Measurements from ENCODE around the gene RANBP1.

The RANBP1 gene

GRCh38 chr22:20109411-20110358 is 6.2 kb upstream of the RANBP1 start:
- Histone ChIP-seq H3K27ac (ENCODE audit: low read depth, low read length, severe bottlenecking) (no peak overlapping the region), H3K9me3 (ENCODE audit: control insufficient read depth, low read length) (no peaks in the 10 kb centered on the region), H3K4me3 (ENCODE audit: extremely low read depth, insufficient read depth, low read length, poor library complexity, severe bottlenecking) (no peak overlapping the region), H3K36me3 (ENCODE audit: control insufficient read depth, insufficient read depth, low read length) (peaks cover 92% of the 10 kb centered on the region), H3K4me1 (ENCODE audit: control insufficient read depth, insufficient read depth, low read length, poor library complexity, severe bottlenecking) (no peaks in the 10 kb centered on the region)
- WGBS, 2 experiments (ENCODE audit: insufficient coverage in 2 of 2) = 95 to 97% methylated on average over 21 to 23 of the region's 23 CpGs

- Histone ChIP-seq H3K9me3 (ENCODE audit: control insufficient read depth, low read length) (no peaks in the 10 kb centered on the region), H3K27ac (ENCODE audit: low read depth, low read length, severe bottlenecking) (peak overlapping the region; percentile 10), H3K36me3 (ENCODE audit: control insufficient read depth, insufficient read depth, low read length) (peaks cover 92% of the 10 kb centered on the region), H3K4me1 (ENCODE audit: control insufficient read depth, insufficient read depth, low read length, poor library complexity, severe bottlenecking) (peaks cover 2% of the 10 kb centered on the region), H3K4me3 (ENCODE audit: extremely low read depth, insufficient read depth, low read length, poor library complexity, severe bottlenecking) (no peak overlapping the region)
- WGBS, 2 experiments (ENCODE audit: insufficient coverage in 2 of 2) = 88 to 96% methylated on average over 7 to 9 of the region's 9 CpGs
Measured at GRCh38 chr22:20110359-20110985, 5.4 kb upstream of the RANBP1 start.

GRCh38 chr22:20111045-20111688 is 4.7 kb upstream of the RANBP1 start:
- Histone ChIP-seq H3K9me3 (ENCODE audit: control insufficient read depth, low read length) (no peaks in the 10 kb centered on the region), H3K4me3 (ENCODE audit: extremely low read depth, insufficient read depth, low read length, poor library complexity, severe bottlenecking) (no peak overlapping the region), H3K27ac (ENCODE audit: low read depth, low read length, severe bottlenecking) (peak overlapping the region; percentile 10), H3K4me1 (ENCODE audit: control insufficient read depth, insufficient read depth, low read length, poor library complexity, severe bottlenecking) (peaks cover 5% of the 10 kb centered on the region), H3K36me3 (ENCODE audit: control insufficient read depth, insufficient read depth, low read length) (peaks cover 92% of the 10 kb centered on the region)
- WGBS, 2 experiments (ENCODE audit: insufficient coverage in 2 of 2) = 78 to 84% methylated on average over 14 of the region's 14 CpGs

GRCh38 chr22:20111689-20112622 is 3.9 kb upstream of the RANBP1 start:
- Histone ChIP-seq H3K4me1 (ENCODE audit: control insufficient read depth, insufficient read depth, low read length, poor library complexity, severe bottlenecking) (peaks cover 6% of the 10 kb centered on the region), H3K9me3 (ENCODE audit: control insufficient read depth, low read length) (no peaks in the 10 kb centered on the region), H3K4me3 (ENCODE audit: extremely low read depth, insufficient read depth, low read length, poor library complexity, severe bottlenecking) (no peak overlapping the region), H3K27ac (ENCODE audit: low read depth, low read length, severe bottlenecking) (no peak overlapping the region), H3K36me3 (ENCODE audit: control insufficient read depth, insufficient read depth, low read length) (peaks cover 85% of the 10 kb centered on the region)
- 96 to 100% methylated on average over 1 to 5 of the region's 7 CpGs for WGBS, 2 experiments (ENCODE audit: insufficient coverage in 2 of 2)

GRCh38 chr22:20112623-20113511 is 3.0 kb upstream of the RANBP1 start:
- Histone ChIP-seq H3K27ac (ENCODE audit: low read depth, low read length, severe bottlenecking) (no peak overlapping the region), H3K4me1 (ENCODE audit: control insufficient read depth, insufficient read depth, low read length, poor library complexity, severe bottlenecking) (peaks cover 6% of the 10 kb centered on the region), H3K9me3 (ENCODE audit: control insufficient read depth, low read length) (no peaks in the 10 kb centered on the region), H3K4me3 (ENCODE audit: extremely low read depth, insufficient read depth, low read length, poor library complexity, severe bottlenecking) (no peak overlapping the region), H3K36me3 (ENCODE audit: control insufficient read depth, insufficient read depth, low read length) (peaks cover 76% of the 10 kb centered on the region)
- 95 to 97% methylated on average over 19 to 21 of the region's 26 CpGs for WGBS, 2 experiments (ENCODE audit: insufficient coverage in 2 of 2)

GRCh38 chr22:20113551-20114310 is 2.2 kb upstream of the RANBP1 start:
- 95% methylated on average over 15 to 18 of the region's 19 CpGs for WGBS, 2 experiments (ENCODE audit: insufficient coverage in 2 of 2)
- H3K4me3 ChIP-seq (ENCODE audit: extremely low read depth, insufficient read depth, low read length, poor library complexity, severe bottlenecking) = no peak overlapping the region

GRCh38 chr22:20114506-20115475 is 1.1 kb upstream of the RANBP1 start:
- Histone ChIP-seq H3K27ac (ENCODE audit: low read depth, low read length, severe bottlenecking) (no peak overlapping the region), H3K9me3 (ENCODE audit: control insufficient read depth, low read length) (no peaks in the 10 kb centered on the region), H3K36me3 (ENCODE audit: control insufficient read depth, insufficient read depth, low read length) (peaks cover 72% of the 10 kb centered on the region), H3K4me3 (ENCODE audit: extremely low read depth, insufficient read depth, low read length, poor library complexity, severe bottlenecking) (no peak overlapping the region), H3K4me1 (ENCODE audit: control insufficient read depth, insufficient read depth, low read length, poor library complexity, severe bottlenecking) (peaks cover 16% of the 10 kb centered on the region)
- 94 to 97% methylated on average over 28 to 36 of the region's 36 CpGs for WGBS, 2 experiments (ENCODE audit: insufficient coverage in 2 of 2)

More at GRCh38 chr22:20113551-20114310, 2.2 kb upstream of the RANBP1 start:
- Histone ChIP-seq H3K36me3 (ENCODE audit: control insufficient read depth, insufficient read depth, low read length) (peaks cover 72% of the 10 kb centered on the region), H3K9me3 (ENCODE audit: control insufficient read depth, low read length) (no peaks in the 10 kb centered on the region), H3K4me1 (ENCODE audit: control insufficient read depth, insufficient read depth, low read length, poor library complexity, severe bottlenecking) (peaks cover 8% of the 10 kb centered on the region), H3K27ac (ENCODE audit: low read depth, low read length, severe bottlenecking) (no peak overlapping the region)

- no peaks in the 10 kb centered on the region for H3K9me3 ChIP-seq (ENCODE audit: control insufficient read depth, low read length)
- peak overlapping the region; percentile 98 for H3K4me3 ChIP-seq (ENCODE audit: extremely low read depth, insufficient read depth, low read length, poor library complexity, severe bottlenecking)
- 26 to 29% methylated on average over 18 to 22 of the region's 27 CpGs for WGBS, 2 experiments (ENCODE audit: insufficient coverage in 2 of 2)
- H3K36me3 ChIP-seq (ENCODE audit: control insufficient read depth, insufficient read depth, low read length) = peaks cover 76% of the 10 kb centered on the region
- peaks cover 16% of the 10 kb centered on the region for H3K4me1 ChIP-seq (ENCODE audit: control insufficient read depth, insufficient read depth, low read length, poor library complexity, severe bottlenecking)
- H3K27ac ChIP-seq (ENCODE audit: low read depth, low read length, severe bottlenecking) = peak overlapping the region; percentile 82
Measured at GRCh38 chr22:20116376-20116950, 559 bp downstream of the RANBP1 start.

Data from mesodermal cell (in vitro differentiated cells).